IMR-90 (cell line): Measurements from ENCODE around the gene TOR3A. TPM values are rescaled to one million over a fixed set of nuclear protein-coding genes. Genes with fewer than 3 reads are reported as not detected.

Experiments used
- ATAC-seq: fragments of 200-7000 bp; cut with Tn5 transposase; 2 replicates; pipeline ENCODE4 v1.9.1; 2020; ENCODE audit warnings: low read depth, mild to moderate bottlenecking, moderate library complexity
- BruUV-seq: library from RNA; stranded (reverse); fragments of 400-500 nt; replicated peaks from 2 replicates; lab custom pipeline; 2021; lab: Mats Ljungman, UMichigan
- CTCF ChIA-PET: fragments of 300-600 bp; formaldehyde crosslinking; extraction: SDS; loops from one replicate; lab custom pipeline; 2021; ENCODE audit warnings: antibody characterized with exemption; lab: Yijun Ruan, JAX
- POLR2A ChIA-PET: fragments of 300-600 bp; sonication (Branson Sonifier 250); formaldehyde crosslinking; loops from one replicate; lab custom pipeline; 2022; ENCODE audit warnings: antibody characterized with exemption; ENCODE audit not compliant: unreplicated experiment; lab: Charles Lee
- DNase-seq: peaks from one replicate; pipeline ENCODE4 v3.0.0; 2013
- H2AFZ ChIP-seq: replicated peaks from 2 replicates; pipeline ENCODE3; 2013; ENCODE audit warnings: low read length, mild to moderate bottlenecking; ENCODE audit not compliant: poor library complexity
- H2AK5ac ChIP-seq: 2 replicates; pipeline ENCODE4 v1.6.1; 2013; ENCODE audit warnings: low read depth, low read length, inconsistent platforms
- H2AK9ac ChIP-seq: replicated peaks from 2 replicates; pipeline ENCODE3; 2013; ENCODE audit warnings: mild to moderate bottlenecking, low read depth, low read length, moderate library complexity; ENCODE audit not compliant: poor library complexity
- H2BK120ac ChIP-seq: 2 replicates; pipeline ENCODE4 v1.6.1; 2013; ENCODE audit warnings: low read depth, low read length, inconsistent platforms
- H2BK15ac ChIP-seq: 3 replicates; pipeline ENCODE4 v1.6.1; 2013; ENCODE audit warnings: low read depth, low read length, inconsistent platforms
- H2BK20ac ChIP-seq: 2 replicates; pipeline ENCODE4 v1.6.1; 2013; ENCODE audit warnings: low read depth, mild to moderate bottlenecking, inconsistent platforms, low read length, moderate library complexity
- H2BK5ac ChIP-seq: 2 replicates; pipeline ENCODE4 v1.6.1; 2013; ENCODE audit warnings: mild to moderate bottlenecking, low read depth, low read length, inconsistent platforms; ENCODE audit not compliant: poor library complexity, severe bottlenecking
- H3K14ac ChIP-seq: replicated peaks from 2 replicates; pipeline ENCODE4 v1.6.1; 2013; ENCODE audit warnings: low read depth, low read length, inconsistent platforms
- H3K18ac ChIP-seq: 2 replicates; pipeline ENCODE4 v1.6.1; 2013; ENCODE audit warnings: low read depth, low read length, control low read depth
- H3K23ac ChIP-seq: 2 replicates; pipeline ENCODE4 v1.6.1; 2013; ENCODE audit warnings: low read depth, low read length, inconsistent platforms
- H3K27ac ChIP-seq: 2 replicates; pipeline ENCODE4 v1.5.1; 2013; ENCODE audit warnings: mild to moderate bottlenecking, control low read depth, low read length; ENCODE audit not compliant: insufficient read depth
- H3K27me3 ChIP-seq: 2 replicates; pipeline ENCODE4 v1.6.1; 2013; ENCODE audit warnings: low read length; ENCODE audit not compliant: control insufficient read depth, insufficient read depth
- H3K36me3 ChIP-seq: 2 replicates; pipeline ENCODE4 v1.6.1; 2013; ENCODE audit warnings: low read length, mixed read lengths; ENCODE audit not compliant: control insufficient read depth, insufficient read depth
- H3K4ac ChIP-seq: 2 replicates; pipeline ENCODE4 v1.6.1; 2013; ENCODE audit warnings: low read depth, low read length, inconsistent platforms
- H3K4me1 ChIP-seq: 2 replicates; pipeline ENCODE4 v1.6.1; 2013; ENCODE audit warnings: low read length, mixed read lengths; ENCODE audit not compliant: control insufficient read depth, insufficient read depth
- H3K4me2 ChIP-seq: 2 replicates; pipeline ENCODE4 v1.6.1; 2013; ENCODE audit warnings: low read depth, mild to moderate bottlenecking, control low read depth, low read length, moderate library complexity
- H3K4me3 ChIP-seq: 2 replicates; pipeline ENCODE4 v1.5.1; 2013; ENCODE audit warnings: low read depth, mild to moderate bottlenecking, control low read depth, low read length, moderate library complexity; ENCODE audit not compliant: insufficient read depth
- H3K56ac ChIP-seq: 2 replicates; pipeline ENCODE4 v1.6.1; 2013; ENCODE audit warnings: low read length, inconsistent platforms; ENCODE audit not compliant: insufficient read depth; ENCODE audit errors: extremely low read depth
- H3K79me1 ChIP-seq, 2 experiments: 2 replicates each; pipeline ENCODE4 v1.6.1; 2013; ENCODE audit warnings: low read length in 2 of 2, inconsistent platforms in 1 of 2, low read depth in 1 of 2
- H3K9ac ChIP-seq: 2 replicates; pipeline ENCODE4 v1.6.1; 2013; ENCODE audit warnings: low read depth, low read length, control low read depth
- H3K9me1 ChIP-seq: 2 replicates; pipeline ENCODE4 v1.6.1; 2013; ENCODE audit warnings: low read length, inconsistent platforms; ENCODE audit not compliant: insufficient read depth
- H3K9me3 ChIP-seq: 2 replicates; pipeline ENCODE4 v1.6.1; 2013; ENCODE audit warnings: low read length; ENCODE audit not compliant: control insufficient read depth, insufficient read depth
- H4K20me1 ChIP-seq: 2 replicates; pipeline ENCODE4 v1.6.1; 2013; ENCODE audit warnings: low read length, inconsistent platforms; ENCODE audit not compliant: insufficient read depth
- H4K5ac ChIP-seq: 2 replicates; pipeline ENCODE4 v1.6.1; 2013; ENCODE audit warnings: mild to moderate bottlenecking, low read depth, low read length, control low read depth
- H4K8ac ChIP-seq, 2 experiments: 2 replicates each; pipeline ENCODE4 v1.6.1; 2013; ENCODE audit warnings: low read depth in 2 of 2, low read length in 2 of 2, control low read depth in 1 of 2, inconsistent platforms in 1 of 2
- H4K91ac ChIP-seq: 2 replicates; pipeline ENCODE4 v1.6.1; 2013; ENCODE audit warnings: low read depth, low read length, inconsistent platforms; ENCODE audit not compliant: insufficient read depth
- CHD1 ChIP-seq: IDR thresholded peaks from 2 replicates; pipeline ENCODE4 v1.6.1; 2012; ENCODE audit warnings: low read depth, low read length, improper control_type of control experiment
- CTCF ChIP-seq: conservative IDR thresholded peaks from 2 replicates; pipeline ENCODE4 v1.5.1; 2012; ENCODE audit warnings: mild to moderate bottlenecking, low read depth, low read length, improper control_type of control experiment
- ELK1 ChIP-seq: fragments of 150-350 bp; IDR thresholded peaks from 2 replicates; pipeline ENCODE4 v1.6.1; 2016; ENCODE audit warnings: low read depth, mild to moderate bottlenecking, low read length, moderate library complexity, borderline replicate concordance
- FOS ChIP-seq: fragments of 150-350 bp; IDR thresholded peaks from 2 replicates; pipeline ENCODE4 v1.6.1; 2016; ENCODE audit warnings: low read depth, low read length
- MAFK ChIP-seq: IDR thresholded peaks from 2 replicates; pipeline ENCODE4 v1.6.1; 2012; ENCODE audit warnings: low read depth, low read length, improper control_type of control experiment
- MAZ ChIP-seq: IDR thresholded peaks from 2 replicates; pipeline ENCODE4 v1.6.1; 2012; ENCODE audit warnings: low read depth, mild to moderate bottlenecking, low read length, improper control_type of control experiment, moderate library complexity, borderline replicate concordance
- NFE2L2 ChIP-seq: fragments of 150-350 bp; IDR thresholded peaks from 2 replicates; pipeline ENCODE4 v1.6.1; 2016; ENCODE audit warnings: low read depth, mild to moderate bottlenecking, low read length
- POLR2A ChIP-seq: IDR thresholded peaks from 2 replicates; pipeline ENCODE4 v1.6.1; 2012; ENCODE audit warnings: mild to moderate bottlenecking, low read depth, low read length
- RAD21 ChIP-seq: IDR thresholded peaks from 2 replicates; pipeline ENCODE4 v1.6.1; 2012; ENCODE audit warnings: low read length, improper control_type of control experiment
- RCOR1 ChIP-seq: IDR thresholded peaks from 2 replicates; pipeline ENCODE4 v1.6.1; 2012; ENCODE audit warnings: mild to moderate bottlenecking, low read length, improper control_type of control experiment; ENCODE audit not compliant: insufficient replicate concordance
- RFX5 ChIP-seq: IDR thresholded peaks from 2 replicates; pipeline ENCODE4 v1.8.0; 2012; ENCODE audit warnings: low read depth, mild to moderate bottlenecking, low read length, moderate library complexity
- SMC3 ChIP-seq: fragments of 150-350 bp; IDR thresholded peaks from 2 replicates; pipeline ENCODE4 v1.6.1; 2016; ENCODE audit warnings: low read depth, mild to moderate bottlenecking, antibody characterized with exemption, low read length, moderate library complexity
- WGBS, 2 experiments: methylation state at CpG; one replicate each; pipeline versions ENCODE4 v1.1.5 to v1.1.7; 2013; ENCODE audit warnings: missing lambda C conversion rate in 2 of 2; ENCODE audit not compliant: insufficient read length in 1 of 2; ENCODE audit errors: extremely low coverage in 2 of 2; 5-methylcytosine and 5-hydroxymethylcytosine counted together
- dilution Hi-C: fragments of 300-500 bp; cut with HindIII; formaldehyde crosslinking; loops from one replicate; pipeline ENCODE4 v1.14.3; 2018; ENCODE audit warnings: low sequenced_read_pairs; ENCODE audit not compliant: unreplicated experiment
- in situ Hi-C: fragments of 300-500 bp; cut with MboI; formaldehyde crosslinking; loops from 3 replicates; pipeline ENCODE4 v1.14.3; 2019; ENCODE audit warnings: low sequenced_read_pairs, inconsistent platforms, mixed read lengths
- intact Hi-C: fragments of 100-400 bp; cut with micrococcal nuclease; formaldehyde crosslinking; loops from 2 replicates; pipeline ENCODE4 v1.10.0; 2022
- polyA plus RNA-seq, 3 experiments: library from polyadenylated mRNA; depleted of rRNA; stranded (reverse); fragments of >200 nt; gene quantifications; 2 replicates each; pipeline ENCODE4 v1.2.3, GENCODE V29; 2012; ENCODE audit warnings: low replicate concordance in 1 of 3
- total RNA-seq: library from RNA; depleted of rRNA; stranded (reverse); fragments of >200 nt; gene quantifications from 2 replicates; pipeline ENCODE4 v1.2.3, GENCODE V29; 2012
- TF ChIP-seq, protein P1 (sequence below): fragments of 150-350 bp; IDR thresholded peaks from 2 replicates; pipeline ENCODE4 v1.6.1; 2017; ENCODE audit warnings: mild to moderate bottlenecking, antibody characterized with exemption, low read length, low read depth

The TOR3A gene
- total and polyA plus RNA-seq, 2 of the 4 experiments (the other 2 are of a cell fraction), result 16.8 to 22.2 TPM

DNA sequence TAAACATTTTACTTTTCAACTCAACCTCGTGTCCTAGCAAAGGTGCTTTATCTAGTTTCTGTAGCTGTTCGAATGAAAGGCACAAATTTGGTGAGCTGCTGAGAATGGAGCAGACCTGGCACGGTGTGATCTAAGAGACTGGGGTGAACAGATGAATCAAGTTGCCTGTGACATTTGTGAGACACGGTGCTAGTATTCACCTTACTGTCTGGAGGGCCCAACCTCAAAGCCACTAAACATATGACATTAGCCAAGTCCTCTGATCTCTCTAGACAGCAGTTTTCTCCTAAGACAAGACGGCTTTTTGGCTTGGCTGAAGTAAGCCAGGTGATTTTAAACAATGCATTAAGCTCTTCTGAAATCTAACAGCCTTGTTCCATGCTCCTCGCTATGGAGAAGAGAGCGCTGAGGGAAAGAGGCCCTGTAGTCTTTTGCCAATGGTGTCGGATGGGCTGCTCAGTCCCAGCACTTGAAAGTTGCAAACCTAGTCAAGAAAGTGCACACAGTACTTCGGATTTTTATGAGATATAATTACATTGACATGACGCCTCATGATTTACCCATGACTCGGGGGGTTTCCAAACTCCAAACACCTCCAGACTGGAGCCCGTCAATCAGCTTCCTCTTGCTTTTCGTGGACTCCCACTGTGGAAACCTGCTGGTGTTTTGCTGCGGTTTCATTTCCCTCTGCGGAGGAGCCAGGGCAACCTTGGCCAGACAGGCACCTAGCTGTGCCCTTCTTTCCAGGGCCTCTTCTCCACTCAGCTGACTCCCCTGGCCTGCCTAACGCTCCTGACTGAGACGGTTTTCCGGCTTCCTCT, 794 bp upstream of the TOR3A start:
- Histone ChIP-seq H4K8ac (peak overlapping the region; percentile 55 to 84), H3K56ac (peak overlapping the region; percentile 47; the same call in 1 of the 2 replicates), H4K5ac (peak overlapping the region; percentile 43; the same call in 1 of the 2 replicates), H2BK120ac (peak overlapping the region; percentile 24; the same call in 1 of the 2 replicates), H3K4ac (peak overlapping the region; percentile 52), H2AK9ac (peak overlapping the region; percentile 89), H3K27me3 (no peaks in the 10 kb centered on the region), H2BK5ac (peak overlapping the region; percentile 6), H3K4me1 (peaks cover 12% of the 10 kb centered on the region), H3K4me2 (peak overlapping the region; percentile 97), H3K4me3 (peak overlapping the region; percentile 79), H4K91ac (peak overlapping the region; percentile 54), H3K79me1 (peaks cover 14 to 42% of the 10 kb centered on the region in 2 experiments), H2AFZ (peak overlapping the region; percentile 99), H3K14ac (peak overlapping the region; percentile 67), H3K18ac (no peak overlapping the region), H3K23ac (peak overlapping the region; percentile 68), H3K9ac (peak overlapping the region; percentile 56), H3K27ac (peak overlapping the region; percentile 19; the same call in 1 of the 2 replicates), H3K36me3 (peaks cover 5% of the 10 kb centered on the region), H2BK15ac (peak overlapping the region; percentile 15; the same call in 1 of the 3 replicates), H4K20me1 (no peaks in the 10 kb centered on the region; the same call in 1 of the 2 replicates), H2AK5ac (peak overlapping the region; percentile 81; the same call in 1 of the 2 replicates), H3K9me1 (no peaks in the 10 kb centered on the region; the same call in 1 of the 2 replicates), H3K9me3 (no peaks in the 10 kb centered on the region), H2BK20ac (no peak overlapping the region)
- 50% methylated on average over 7 of the region's 18 CpGs; no CpG with 5 or more reads in 1 of the 2 experiments for WGBS, 2 experiments
- dilution Hi-C loops, result no loop called here
- no peak for DNase-seq
- in situ Hi-C loops, result no loop called here
- BruUV-seq, result no TSS peak
- ATAC-seq, result no peak
- POLR2A ChIA-PET, result no interaction called here
- intact Hi-C loops, result loop anchor here (1.0 to 5.0 kb wide), 2 partner anchors 23 to 271 kb away; no protein-coding TSS in a partner anchor
- CTCF ChIA-PET, result interaction anchor here (0.6 kb wide), 1 partner anchor 214 kb away, joined by 3 read pairs; no protein-coding TSS in a partner anchor
- TF ChIP-seq RCOR1, result no peak
- no peak for TF ChIP-seq ELK1
- no peak for TF ChIP-seq RAD21
- TF ChIP-seq NFE2L2, result no peak
- TF ChIP-seq, protein P1, sequence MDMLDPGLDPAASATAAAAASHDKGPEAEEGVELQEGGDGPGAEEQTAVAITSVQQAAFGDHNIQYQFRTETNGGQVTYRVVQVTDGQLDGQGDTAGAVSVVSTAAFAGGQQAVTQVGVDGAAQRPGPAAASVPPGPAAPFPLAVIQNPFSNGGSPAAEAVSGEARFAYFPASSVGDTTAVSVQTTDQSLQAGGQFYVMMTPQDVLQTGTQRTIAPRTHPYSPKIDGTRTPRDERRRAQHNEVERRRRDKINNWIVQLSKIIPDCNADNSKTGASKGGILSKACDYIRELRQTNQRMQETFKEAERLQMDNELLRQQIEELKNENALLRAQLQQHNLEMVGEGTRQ, result no peak
- no peak for TF ChIP-seq POLR2A
- TF ChIP-seq RFX5, result no peak
- no peak for TF ChIP-seq MAZ
- TF ChIP-seq CTCF, result no peak
- no peak for TF ChIP-seq SMC3
- TF ChIP-seq CHD1, result no peak
- no peak for TF ChIP-seq FOS
- TF ChIP-seq MAFK, result no peak
